Activated CD8-positive, alpha-beta T cell treated with anti-CD3 and anti-CD28 coated beads, Interleukin-2, amount 10 ng/mL, durations not matched to agents 7 days and 5 days (primary cell): Measurements from ENCODE around the gene NIPAL1. TPM values are rescaled to one million over a fixed set of nuclear protein-coding genes. Genes with fewer than 3 reads are reported as not detected.
"Not testable (repeated sequence)": the region's sequence is repeated elsewhere in the genome, so short reads cannot be mapped to it uniquely, and the experiment has no call there.

Experiments
- ATAC-seq: fragments of 150-1000 bp; cut with Tn5 transposase; one replicate; pipeline ENCODE4 v1.10.0; 2021; ENCODE audit warnings: moderate library complexity
- CTCF ChIA-PET: fragments of 350-600 bp; sonication (Branson Sonifier 250); formaldehyde crosslinking; loops from one replicate; lab custom pipeline; 2021; ENCODE audit warnings: antibody characterized with exemption; lab: Charles Lee
- POLR2A ChIA-PET: fragments of 350-600 bp; sonication (Branson Sonifier 250); formaldehyde crosslinking; loops from one replicate; lab custom pipeline; 2021; ENCODE audit warnings: antibody characterized with exemption; lab: Charles Lee
- DNase-seq: peaks from one replicate; pipeline ENCODE4 v3.0.0-alpha.2; 2020
- H3K27ac Mint-ChIP-seq: one replicate; pipeline ENCODE4 v1.8.0; 2021; ENCODE audit warnings: mild to moderate bottlenecking, mixed read lengths
- H3K27me3 Mint-ChIP-seq: one replicate; pipeline ENCODE4 v1.8.0; 2021; ENCODE audit warnings: low read depth, mixed read lengths
- H3K36me3 Mint-ChIP-seq: one replicate; pipeline ENCODE4 v1.8.0; 2021; ENCODE audit warnings: low read depth, mixed read lengths
- H3K4me1 Mint-ChIP-seq: one replicate; pipeline ENCODE4 v1.8.0; 2021; ENCODE audit warnings: low read depth, mixed read lengths
- H3K4me3 Mint-ChIP-seq: one replicate; pipeline ENCODE4 v1.8.0; 2021; ENCODE audit warnings: mild to moderate bottlenecking, mixed read lengths
- H3K9me3 Mint-ChIP-seq: one replicate; pipeline ENCODE4 v1.8.0; 2022; ENCODE audit warnings: mixed read lengths; ENCODE audit not compliant: insufficient read depth
- total RNA-seq, 2 experiments: library from RNA; stranded (reverse); gene quantifications; one replicate each; pipeline ENCODE4 v1.2.3, GENCODE V29; 2021

The NIPAL1 gene
- total RNA-seq, 2 experiments from 2014 or later, result 1.1 TPM

GRCh38 chr4:48010906-48011305, 5.7 kb upstream of the NIPAL1 start:
- peaks cover 39% of the 10 kb centered on the region for H3K9me3 Mint-ChIP-seq
- ChIA-PET CTCF (interaction anchor here (1.5 kb wide), 1 partner anchor 8 kb away, joined by 4 read pairs; no protein-coding TSS in a partner anchor), POLR2A (interaction anchor here (0.6 kb wide), 1 partner anchor 144 kb away, joined by 5 read pairs; no protein-coding TSS in a partner anchor)
- H3K36me3 Mint-ChIP-seq, ATAC-seq, H3K4me3 Mint-ChIP-seq, H3K27me3 Mint-ChIP-seq, DNase-seq, H3K4me1 Mint-ChIP-seq, H3K27ac Mint-ChIP-seq: not testable (repeated sequence)

- peaks cover 31% of the 10 kb centered on the region for H3K9me3 Mint-ChIP-seq
- H3K4me1 Mint-ChIP-seq, result peaks cover 5% of the 10 kb centered on the region
- no peak overlapping the region for H3K27ac Mint-ChIP-seq
- no peak for DNase-seq
- H3K4me3 Mint-ChIP-seq, result no peak overlapping the region
- peaks cover 3% of the 10 kb centered on the region for H3K27me3 Mint-ChIP-seq
- no peak for ATAC-seq
- CTCF ChIA-PET, result interaction anchor here (1.5 kb wide), 1 partner anchor 9 kb away, joined by 4 read pairs; no protein-coding TSS in a partner anchor
- H3K36me3 Mint-ChIP-seq, result peaks cover 3% of the 10 kb centered on the region
- POLR2A ChIA-PET, result no interaction called here
Measured at GRCh38 chr4:48011722-48012121, 4.8 kb upstream of the NIPAL1 start.

GRCh38 chr4:48012824-48013223, 3.7 kb upstream of the NIPAL1 start:
- ChIA-PET POLR2A (no interaction called here), CTCF (no interaction called here)
- Mint-ChIP-seq H3K36me3 (no peaks in the 10 kb centered on the region), H3K9me3 (peaks cover 23% of the 10 kb centered on the region), H3K27me3 (peaks cover 7% of the 10 kb centered on the region), H3K4me3 (no peak overlapping the region), H3K4me1 (peaks cover 9% of the 10 kb centered on the region), H3K27ac (no peak overlapping the region)
- DNase-seq, result no peak
- no peak for ATAC-seq

DNA sequence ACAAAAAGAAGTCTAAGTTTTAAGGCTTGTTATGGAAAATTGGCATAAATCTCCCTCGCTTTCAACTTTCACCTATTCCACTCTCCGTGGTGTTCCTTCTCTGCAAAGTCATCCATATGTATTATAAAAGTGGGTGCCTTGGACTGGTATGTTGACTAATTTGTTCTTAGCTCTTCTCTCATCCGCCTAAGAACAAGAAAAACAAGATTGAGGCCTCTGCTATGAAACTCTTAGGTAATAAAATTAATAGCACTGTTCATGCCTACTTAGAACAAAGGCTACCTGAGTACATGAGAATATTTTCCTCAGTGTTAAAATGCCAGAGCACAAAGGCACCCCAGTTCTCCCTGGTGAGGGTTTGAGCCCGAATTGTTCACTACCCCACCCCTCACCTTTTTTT, 1.4 kb upstream of the NIPAL1 start:
- peaks cover 10% of the 10 kb centered on the region for H3K9me3 Mint-ChIP-seq
- ChIA-PET POLR2A (no interaction called here), CTCF (interaction anchor here (1.5 kb wide), 1 partner anchor 124 kb away, joined by 4 read pairs; no protein-coding TSS in a partner anchor)
- DNase-seq (no peak), ATAC-seq (no peak)
- H3K36me3 Mint-ChIP-seq, result no peaks in the 10 kb centered on the region
- H3K4me3 Mint-ChIP-seq, result no peak overlapping the region
- H3K4me1 Mint-ChIP-seq, result peaks cover 9% of the 10 kb centered on the region
- no peak overlapping the region for H3K27ac Mint-ChIP-seq
- peaks cover 21% of the 10 kb centered on the region for H3K27me3 Mint-ChIP-seq

DNA sequence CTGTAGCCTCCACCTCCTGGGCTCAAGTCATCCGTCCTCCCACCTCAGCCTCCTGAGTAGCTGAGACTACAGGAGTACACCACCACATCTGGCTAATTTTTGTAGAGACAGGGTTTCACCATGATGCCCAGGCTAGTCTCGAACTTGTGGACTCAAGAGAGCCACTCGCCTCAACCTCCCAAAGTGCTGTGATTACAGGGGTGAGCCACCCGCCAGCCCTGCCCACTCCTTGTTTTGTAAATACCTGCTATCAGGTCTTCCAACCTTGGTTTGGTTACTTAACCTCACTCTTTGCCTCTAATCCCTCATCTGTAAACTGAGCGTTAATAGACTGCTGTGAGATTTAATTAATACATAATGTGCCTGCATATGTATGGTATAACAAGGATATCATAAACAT, 894 bp upstream of the NIPAL1 start:
- ChIA-PET POLR2A (no interaction called here), CTCF (interaction anchor here (1.2 to 1.5 kb wide), 2 partner anchors 19 to 124 kb away, joined by 4 read pairs; no protein-coding TSS in a partner anchor)
- ATAC-seq (no peak), DNase-seq (no peak)
- H3K27me3 Mint-ChIP-seq, result peaks cover 21% of the 10 kb centered on the region
- H3K36me3 Mint-ChIP-seq, result no peaks in the 10 kb centered on the region
- H3K27ac Mint-ChIP-seq, result no peak overlapping the region
- peaks cover 10% of the 10 kb centered on the region for H3K9me3 Mint-ChIP-seq
- H3K4me1 Mint-ChIP-seq, result peaks cover 9% of the 10 kb centered on the region
- H3K4me3 Mint-ChIP-seq, result peak overlapping the region; percentile 76

GRCh38 chr4:48017108-48017571, 568 bp downstream of the NIPAL1 start:
- H3K4me1 Mint-ChIP-seq, result peaks cover 9% of the 10 kb centered on the region
- ATAC-seq (peak; percentile 25), DNase-seq (no peak)
- no peaks in the 10 kb centered on the region for H3K9me3 Mint-ChIP-seq
- H3K4me3 Mint-ChIP-seq, result peak overlapping the region; percentile 76
- H3K36me3 Mint-ChIP-seq, result no peaks in the 10 kb centered on the region
- no peak overlapping the region for H3K27ac Mint-ChIP-seq
- ChIA-PET CTCF (interaction anchor here (2.5 kb wide), 1 partner anchor 70 kb away, joined by 13 read pairs; no protein-coding TSS in a partner anchor), POLR2A (no interaction called here)
- peaks cover 24% of the 10 kb centered on the region for H3K27me3 Mint-ChIP-seq

- Mint-ChIP-seq H3K4me1 (peaks cover 9% of the 10 kb centered on the region), H3K36me3 (no peaks in the 10 kb centered on the region), H3K9me3 (no peaks in the 10 kb centered on the region), H3K4me3 (no peak overlapping the region), H3K27ac (no peak overlapping the region), H3K27me3 (peaks cover 25% of the 10 kb centered on the region)
- CTCF ChIA-PET, result interaction anchor here (0.6 to 2.5 kb wide), 8 partner anchors 15 to 210 kb away, joined by 3 to 13 read pairs (median 4); no protein-coding TSS in a partner anchor
- DNase-seq (no peak), ATAC-seq (no peak)
- POLR2A ChIA-PET, result no interaction called here
Measured at GRCh38 chr4:48018112-48018511, 1.5 kb downstream of the NIPAL1 start.

DNA sequence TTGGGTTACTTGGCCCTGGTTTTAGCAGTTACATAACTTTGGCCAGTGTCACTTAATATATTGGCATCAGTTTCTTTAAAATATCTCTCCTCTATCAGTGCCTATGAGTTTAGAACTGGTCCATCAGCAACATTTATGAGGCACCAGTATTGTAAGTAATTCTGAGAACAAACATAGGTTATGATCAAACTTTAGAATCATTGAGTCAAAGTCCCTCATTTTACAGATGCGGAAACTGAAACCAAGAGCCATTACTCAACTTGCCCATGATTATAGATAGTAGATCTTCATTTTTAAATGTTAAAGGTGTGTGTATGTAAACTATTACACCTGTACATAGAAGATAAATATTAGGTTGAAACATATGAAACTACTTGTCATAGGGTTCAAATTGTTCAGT, 4.5 kb downstream of the NIPAL1 start:
- Mint-ChIP-seq H3K36me3 (no peaks in the 10 kb centered on the region), H3K9me3 (no peaks in the 10 kb centered on the region), H3K27ac (no peak overlapping the region), H3K27me3 (peaks cover 22% of the 10 kb centered on the region), H3K4me1 (peaks cover 5% of the 10 kb centered on the region), H3K4me3 (no peak overlapping the region)
- no peak for ATAC-seq
- CTCF ChIA-PET, result no interaction called here
- POLR2A ChIA-PET, result no interaction called here
- no peak for DNase-seq

GRCh38 chr4:48022192-48022799, 5.7 kb downstream of the NIPAL1 start:
- no peaks in the 10 kb centered on the region for H3K9me3 Mint-ChIP-seq
- peaks cover 3% of the 10 kb centered on the region for H3K4me1 Mint-ChIP-seq

DNA sequence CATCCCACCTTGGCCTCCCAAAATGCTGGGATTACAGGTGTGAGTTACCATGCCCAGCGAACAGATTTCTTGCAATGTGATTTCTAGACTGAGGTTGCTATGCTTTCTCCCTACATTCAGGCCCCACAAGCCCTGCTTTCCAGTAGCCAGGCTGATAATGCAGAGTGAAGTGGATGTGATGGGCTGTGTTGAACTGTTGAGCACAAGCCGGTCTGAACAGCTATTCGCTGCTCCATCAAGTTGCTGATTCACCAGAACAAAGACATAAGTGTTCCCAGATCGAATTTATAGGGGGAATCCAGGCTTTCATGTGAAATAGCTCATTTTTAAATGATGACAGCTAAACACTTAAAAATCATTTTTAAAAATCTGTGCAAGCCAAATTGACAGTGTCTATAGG, 8.0 kb downstream of the NIPAL1 start:
- H3K4me3 Mint-ChIP-seq, result no peak overlapping the region
- H3K27me3 Mint-ChIP-seq, result peaks cover 7% of the 10 kb centered on the region
- H3K27ac Mint-ChIP-seq, result no peak overlapping the region
- no peaks in the 10 kb centered on the region for H3K36me3 Mint-ChIP-seq
- POLR2A ChIA-PET, result no interaction called here
- DNase-seq, result no peak
- CTCF ChIA-PET, result interaction anchor here (1.1 kb wide), 1 partner anchor 10 kb away, joined by 11 read pairs; no protein-coding TSS in a partner anchor
- peaks cover 4% of the 10 kb centered on the region for H3K9me3 Mint-ChIP-seq
- no peak for ATAC-seq
- H3K4me1 Mint-ChIP-seq, result peaks cover 10% of the 10 kb centered on the region

More at GRCh38 chr4:48022192-48022799, 5.7 kb downstream of the NIPAL1 start:
- ChIA-PET POLR2A (interaction anchor here (0.7 kb wide), 1 partner anchor 463 kb away, joined by 3 read pairs; no protein-coding TSS in a partner anchor), CTCF (no interaction called here)
- no peak for DNase-seq
- Mint-ChIP-seq H3K4me3 (no peak overlapping the region), H3K36me3 (no peaks in the 10 kb centered on the region), H3K27ac (no peak overlapping the region), H3K27me3 (peaks cover 21% of the 10 kb centered on the region)
- no peak for ATAC-seq

- CTCF ChIA-PET, result interaction anchor here (1.1 kb wide), 1 partner anchor 9 kb away, joined by 11 read pairs; no protein-coding TSS in a partner anchor
- Mint-ChIP-seq H3K4me3 (no peak overlapping the region), H3K9me3 (peaks cover 4% of the 10 kb centered on the region), H3K27ac (no peak overlapping the region), H3K4me1 (peaks cover 10% of the 10 kb centered on the region), H3K27me3 (peaks cover 5% of the 10 kb centered on the region), H3K36me3 (no peaks in the 10 kb centered on the region)
- POLR2A ChIA-PET, result no interaction called here
- DNase-seq, result no peak
- no peak for ATAC-seq
Measured at GRCh38 chr4:48025005-48025404, 8.4 kb downstream of the NIPAL1 start.

DNA sequence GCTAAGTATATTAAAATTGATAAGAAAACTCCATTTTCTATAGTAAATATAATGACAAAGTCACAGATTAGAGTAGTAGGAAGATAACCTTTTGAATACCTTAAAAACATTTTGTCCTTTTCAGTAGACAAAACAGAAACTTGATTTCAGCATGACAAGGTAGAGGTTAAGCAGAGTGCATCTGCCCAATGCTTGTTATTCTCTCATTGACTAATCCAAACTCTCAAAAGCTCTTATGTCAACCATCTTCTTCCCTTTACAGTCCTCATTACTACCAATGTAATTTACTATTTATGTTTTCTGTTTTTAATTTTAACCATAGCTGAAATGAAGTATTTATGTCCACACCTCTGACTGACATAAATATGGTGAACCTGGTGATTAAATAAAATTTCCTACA, 11.1 kb downstream of the NIPAL1 start:
- Mint-ChIP-seq H3K4me1 (peaks cover 10% of the 10 kb centered on the region), H3K9me3 (peaks cover 4% of the 10 kb centered on the region), H3K4me3 (no peak overlapping the region), H3K27ac (no peak overlapping the region), H3K36me3 (no peaks in the 10 kb centered on the region), H3K27me3 (peaks cover 3% of the 10 kb centered on the region)
- ChIA-PET POLR2A (no interaction called here), CTCF (interaction anchor here (0.8 to 1.3 kb wide), 2 partner anchors 20 to 112 kb away, joined by 3 to 4 read pairs; no protein-coding TSS in a partner anchor)
- ATAC-seq (no peak), DNase-seq (no peak)
